ENCODE results near the gene PCED1B. TPM values are rescaled to one million over a fixed set of nuclear protein-coding genes. Genes with fewer than 3 reads are reported as not detected.

Gene PCED1B
- total RNA-seq, 1 donor from 2014 or later, result 3.1 TPM

DNA sequence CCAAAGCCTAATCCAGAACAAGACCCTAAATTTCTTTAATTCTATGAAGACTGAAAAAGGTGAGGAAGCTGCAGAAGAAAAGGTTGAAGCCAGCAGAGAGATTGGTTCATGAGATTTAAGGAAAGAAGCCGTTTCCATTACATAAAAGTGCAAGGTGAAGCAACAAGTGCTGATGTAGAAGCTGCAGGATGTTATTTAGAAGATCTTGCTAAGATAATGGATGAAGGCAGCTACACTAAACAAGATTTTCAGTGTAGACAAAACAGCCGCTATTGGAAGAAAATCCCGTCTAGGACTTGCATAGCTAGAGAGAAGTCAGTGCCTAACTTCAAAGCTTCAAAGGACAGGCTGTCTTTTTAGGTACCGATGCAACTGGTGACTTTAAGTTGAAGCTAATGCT is 65.8 kb downstream of the PCED1B start:
- Histone ChIP-seq H2AFZ (replicated peaks) (no peak overlapping the region), H3K9ac (no peak overlapping the region), H3K79me2 (ENCODE audit: low read depth) (no peaks in the 10 kb centered on the region), H3K4me3 (no peak overlapping the region), H3K36me3 (no peaks in the 10 kb centered on the region), H3F3A (ENCODE audit: low read depth) (no peaks in the 10 kb centered on the region), H3K4me2 (no peak overlapping the region), H3K4me1 (no peaks in the 10 kb centered on the region), H3K27ac (no peak overlapping the region), H4K20me1 (ENCODE audit: low read depth) (no peaks in the 10 kb centered on the region), H3K27me3 (no peaks in the 10 kb centered on the region), H3K9me3 (ENCODE audit: low read depth) (no peaks in the 10 kb centered on the region)
- H3K4me1 Mint-ChIP-seq, result no peaks in the 10 kb centered on the region
- peaks cover 8% of the 10 kb centered on the region for H3K9me3 Mint-ChIP-seq
- DNase-seq (ENCODE audit: low spot score), result no peak
- H3K27ac Mint-ChIP-seq, result no peak overlapping the region
- no peak for TF ChIP-seq EZH2 (IDR thresholded peaks at IDR 0.05)
- TF ChIP-seq, protein P1, sequence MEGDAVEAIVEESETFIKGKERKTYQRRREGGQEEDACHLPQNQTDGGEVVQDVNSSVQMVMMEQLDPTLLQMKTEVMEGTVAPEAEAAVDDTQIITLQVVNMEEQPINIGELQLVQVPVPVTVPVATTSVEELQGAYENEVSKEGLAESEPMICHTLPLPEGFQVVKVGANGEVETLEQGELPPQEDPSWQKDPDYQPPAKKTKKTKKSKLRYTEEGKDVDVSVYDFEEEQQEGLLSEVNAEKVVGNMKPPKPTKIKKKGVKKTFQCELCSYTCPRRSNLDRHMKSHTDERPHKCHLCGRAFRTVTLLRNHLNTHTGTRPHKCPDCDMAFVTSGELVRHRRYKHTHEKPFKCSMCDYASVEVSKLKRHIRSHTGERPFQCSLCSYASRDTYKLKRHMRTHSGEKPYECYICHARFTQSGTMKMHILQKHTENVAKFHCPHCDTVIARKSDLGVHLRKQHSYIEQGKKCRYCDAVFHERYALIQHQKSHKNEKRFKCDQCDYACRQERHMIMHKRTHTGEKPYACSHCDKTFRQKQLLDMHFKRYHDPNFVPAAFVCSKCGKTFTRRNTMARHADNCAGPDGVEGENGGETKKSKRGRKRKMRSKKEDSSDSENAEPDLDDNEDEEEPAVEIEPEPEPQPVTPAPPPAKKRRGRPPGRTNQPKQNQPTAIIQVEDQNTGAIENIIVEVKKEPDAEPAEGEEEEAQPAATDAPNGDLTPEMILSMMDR (IDR thresholded peaks at IDR 0.05), result no peak
- no peak for TF ChIP-seq EZH2phosphoT487 (IDR thresholded peaks at IDR 0.05)
- no peaks in the 10 kb centered on the region for H3K36me3 Mint-ChIP-seq
- no peaks in the 10 kb centered on the region for H3K27me3 Mint-ChIP-seq (ENCODE audit: insufficient read depth, low read depth)
- H3K4me3 Mint-ChIP-seq, result no peak overlapping the region

DNA sequence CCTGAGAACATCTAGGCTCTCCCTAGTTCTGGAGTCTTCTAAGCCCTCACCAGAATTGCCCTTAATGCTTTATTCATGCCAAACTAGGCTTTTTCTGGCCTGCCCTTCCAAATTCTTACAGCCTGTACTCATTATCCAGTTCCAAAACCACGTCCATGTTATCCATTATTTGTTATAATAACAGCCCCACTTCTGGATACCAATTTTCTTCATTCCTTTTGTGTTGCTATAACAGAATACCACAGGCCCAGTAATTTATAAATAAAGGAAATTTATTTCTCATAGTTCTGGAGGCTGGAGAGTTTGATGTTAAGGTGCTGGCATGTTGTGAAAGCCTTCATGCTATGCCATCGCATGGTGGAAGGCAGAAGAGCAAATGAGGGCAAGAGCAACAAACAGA is 68.3 kb downstream of the PCED1B start:
- H2AFZ ChIP-seq (replicated peaks), result no peak overlapping the region
- no peak overlapping the region for H3K4me3 ChIP-seq
- H3K4me2 ChIP-seq, result no peak overlapping the region
- H3K79me2 ChIP-seq (ENCODE audit: low read depth), result no peaks in the 10 kb centered on the region
- H3K27me3 Mint-ChIP-seq (ENCODE audit: insufficient read depth, low read depth), result no peaks in the 10 kb centered on the region
- H3K4me3 Mint-ChIP-seq, result no peak overlapping the region
- no peaks in the 10 kb centered on the region for H3K36me3 ChIP-seq
- H3K36me3 Mint-ChIP-seq, result no peaks in the 10 kb centered on the region
- no peaks in the 10 kb centered on the region for H3K4me1 Mint-ChIP-seq
- H3K9me3 Mint-ChIP-seq, result peaks cover 4% of the 10 kb centered on the region
- H3F3A ChIP-seq (ENCODE audit: low read depth), result no peaks in the 10 kb centered on the region
- H3K27me3 ChIP-seq, result no peaks in the 10 kb centered on the region
- TF ChIP-seq, protein P1 (IDR thresholded peaks at IDR 0.05), result no peak
- TF ChIP-seq EZH2 (IDR thresholded peaks at IDR 0.05) (no peak), EZH2phosphoT487 (IDR thresholded peaks at IDR 0.05) (no peak)
- no peaks in the 10 kb centered on the region for H4K20me1 ChIP-seq (ENCODE audit: low read depth)
- no peak for DNase-seq (ENCODE audit: low spot score)
- no peak overlapping the region for H3K27ac Mint-ChIP-seq
- H3K9ac ChIP-seq, result no peak overlapping the region
- no peaks in the 10 kb centered on the region for H3K4me1 ChIP-seq
- no peak overlapping the region for H3K27ac ChIP-seq
- H3K9me3 ChIP-seq (ENCODE audit: low read depth), result peaks cover 3% of the 10 kb centered on the region

DNA sequence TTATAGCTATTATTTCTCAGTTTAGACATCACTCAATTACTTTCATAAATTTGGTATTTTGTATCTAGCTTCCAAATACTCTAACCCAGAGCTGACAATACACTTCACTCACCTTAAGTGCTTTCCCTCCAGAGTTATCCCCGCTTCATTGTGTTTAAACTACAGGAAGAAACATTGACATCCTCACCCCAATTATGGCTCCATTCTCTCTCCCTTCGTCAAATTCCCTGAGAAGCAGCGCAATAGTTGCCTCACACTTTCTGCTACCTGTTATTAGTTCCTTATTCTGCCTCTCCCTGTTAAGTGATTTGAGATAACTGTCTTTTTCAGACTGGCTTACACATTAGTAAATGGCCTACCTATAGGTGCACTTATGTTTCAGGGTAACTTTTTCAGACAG is 69.7 kb downstream of the PCED1B start:
- no peaks in the 10 kb centered on the region for H3K4me1 Mint-ChIP-seq
- Histone ChIP-seq H3K4me3 (no peak overlapping the region), H3K36me3 (no peaks in the 10 kb centered on the region), H3K79me2 (ENCODE audit: low read depth) (no peaks in the 10 kb centered on the region), H3K9ac (no peak overlapping the region), H3K27ac (no peak overlapping the region), H3F3A (ENCODE audit: low read depth) (no peaks in the 10 kb centered on the region), H3K4me1 (no peaks in the 10 kb centered on the region), H3K4me2 (no peak overlapping the region), H2AFZ (replicated peaks) (no peak overlapping the region), H3K27me3 (no peaks in the 10 kb centered on the region), H4K20me1 (ENCODE audit: low read depth) (no peaks in the 10 kb centered on the region), H3K9me3 (ENCODE audit: low read depth) (peaks cover 3% of the 10 kb centered on the region)
- H3K4me3 Mint-ChIP-seq, result no peak overlapping the region
- no peak overlapping the region for H3K27ac Mint-ChIP-seq
- TF ChIP-seq, protein P1 (IDR thresholded peaks at IDR 0.05), result no peak
- TF ChIP-seq EZH2phosphoT487 (IDR thresholded peaks at IDR 0.05) (no peak), EZH2 (IDR thresholded peaks at IDR 0.05) (no peak)
- no peaks in the 10 kb centered on the region for H3K9me3 Mint-ChIP-seq
- no peak for DNase-seq (ENCODE audit: low spot score)
- H3K36me3 Mint-ChIP-seq, result no peaks in the 10 kb centered on the region
- no peaks in the 10 kb centered on the region for H3K27me3 Mint-ChIP-seq (ENCODE audit: insufficient read depth, low read depth)

Measured in neural progenitor cell (in vitro differentiated cells).